HCT116 (cell line): ENCODE data around the gene TUT1. TPM values are rescaled to one million over a fixed set of nuclear protein-coding genes. Genes with fewer than 3 reads are reported as not detected.

ENCODE experiments used
- ATAC-seq: fragments of 200-7000 bp; cut with Tn5 transposase; 2 replicates; pipeline ENCODE4 v1.9.1; 2020; ENCODE audit warnings: mild to moderate bottlenecking, moderate library complexity
- BruUV-seq: library from RNA; stranded (reverse); fragments of 400-500 nt; replicated peaks from 2 replicates; lab custom pipeline; 2021; lab: Mats Ljungman, UMichigan
- CTCF ChIA-PET: fragments of 300-600 bp; sonication (Branson Sonifier 250); formaldehyde crosslinking; loops from one replicate; lab custom pipeline; 2021; ENCODE audit warnings: antibody characterized with exemption; lab: Charles Lee
- POLR2A ChIA-PET: fragments of 300-600, 350-600 bp; sonication (Branson Sonifier 250); formaldehyde crosslinking; loops from one replicate; lab custom pipeline; 2021; ENCODE audit warnings: antibody characterized with exemption; lab: Charles Lee
- RAD21 ChIA-PET, 2 experiments: fragments of 300-600 bp; sonication (Branson Sonifier 250); formaldehyde crosslinking; loops; one replicate each; lab custom pipeline; 2023; ENCODE audit warnings: low total read pairs in 2 of 2; ENCODE audit not compliant: uncharacterized antibody in 2 of 2, unreplicated experiment in 2 of 2, low non-redundant PET in 1 of 2; lab: Charles Lee
- DNase-seq: peaks from one replicate; pipeline ENCODE4 v3.0.0-alpha.2; 2010; ENCODE audit warnings: low read depth, low spot score
- H2AFZ ChIP-seq: fragments of 200-600 bp; shearing (Covaris generic), sonication (generic); 2 replicates; pipeline ENCODE4 v1.6.1; 2017; ENCODE audit warnings: low read depth, mixed run types, mixed read lengths, antibody characterized with exemption, low read length; ENCODE audit not compliant: poor library complexity, severe bottlenecking
- H3K27ac ChIP-seq: 2 replicates; pipeline ENCODE4 v1.5.1; 2012; ENCODE audit warnings: low read depth, low read length
- H3K27me3 ChIP-seq: fragments of 200-600 bp; sonication (generic); 2 replicates; pipeline ENCODE4 v1.6.1; 2016; ENCODE audit warnings: mixed run types, low read length, mixed read lengths; ENCODE audit not compliant: insufficient read depth
- H3K36me3 ChIP-seq, 2 experiments: fragments of 200-500 bp in 1 of 2; fragments of 200-600 bp in 1 of 2; sonication (Bioruptor generic) in 1 of 2; sonication (generic) in 1 of 2; 2 replicates each; pipeline versions ENCODE4 v1.5.1 to v1.6.1; 2014 to 2016; ENCODE audit warnings: low read length in 2 of 2, inconsistent platforms in 1 of 2, mixed read lengths in 1 of 2, mixed run types in 1 of 2; ENCODE audit not compliant: insufficient read depth in 2 of 2, control insufficient read depth in 1 of 2
- H3K4me1 ChIP-seq, 2 experiments: fragments of 200-600 bp in 1 of 2; sonication (generic) in 1 of 2; 2 replicates each; pipeline versions ENCODE4 v1.5.1 to v1.6.1; 2012 to 2017; ENCODE audit warnings: low read length in 2 of 2, inconsistent platforms in 1 of 2, mild to moderate bottlenecking in 1 of 2, mixed read lengths in 1 of 2, mixed run types in 1 of 2, moderate library complexity in 1 of 2; ENCODE audit not compliant: insufficient read depth in 2 of 2, control insufficient read depth in 1 of 2
- H3K4me2 ChIP-seq: fragments of 200-600 bp; sonication (generic); 2 replicates; pipeline ENCODE4 v1.6.1; 2017; ENCODE audit warnings: mixed run types, low read length, mixed read lengths
- H3K4me3 ChIP-seq, 2 experiments: fragments of 200-600 bp in 1 of 2; sonication (generic) in 1 of 2; replicated peaks in 1 of 2; 2 replicates each; pipeline ENCODE4 v1.5.1; 2011 to 2016; ENCODE audit warnings: low read length in 2 of 2, control low read depth in 1 of 2, low read depth in 1 of 2, mild to moderate bottlenecking in 1 of 2, mixed read lengths in 1 of 2, mixed run types in 1 of 2
- H3K79me2 ChIP-seq: fragments of 200-600 bp; sonication (generic); 2 replicates; pipeline ENCODE4 v1.6.1; 2017; ENCODE audit warnings: mild to moderate bottlenecking, mixed run types, low read length, moderate library complexity, mixed read lengths; ENCODE audit not compliant: insufficient read depth
- H3K9ac ChIP-seq: fragments of 200-600 bp; sonication (generic); 2 replicates; pipeline ENCODE4 v1.6.1; 2016; ENCODE audit warnings: low read length, mixed read lengths
- H3K9me2 ChIP-seq: fragments of 200-600 bp; sonication (generic), shearing (Covaris generic); 2 replicates; pipeline ENCODE4 v1.6.1; 2017; ENCODE audit warnings: mixed run types, mild to moderate bottlenecking, moderate library complexity; ENCODE audit not compliant: insufficient read depth
- H3K9me3 ChIP-seq, 2 experiments: fragments of 200-500 bp in 1 of 2; fragments of 200-600 bp in 1 of 2; sonication (Bioruptor generic) in 1 of 2; sonication (generic) in 1 of 2; 2 replicates each; pipeline ENCODE4 v1.6.1; 2014 to 2017; ENCODE audit warnings: low read length in 2 of 2, mixed read lengths in 2 of 2, inconsistent platforms in 1 of 2, low read depth in 1 of 2, mild to moderate bottlenecking in 1 of 2, mixed run types in 1 of 2, moderate library complexity in 1 of 2; ENCODE audit not compliant: control insufficient read depth in 1 of 2, insufficient read depth in 1 of 2
- H4K20me1 ChIP-seq: fragments of 200-600 bp; sonication (generic), shearing (Covaris generic); 2 replicates; pipeline ENCODE4 v1.6.1; 2017; ENCODE audit warnings: mixed run types, mild to moderate bottlenecking, moderate library complexity; ENCODE audit not compliant: insufficient read depth
- ATF3 ChIP-seq: IDR thresholded peaks from 2 replicates; pipeline ENCODE4 v1.6.1; 2012
- CEBPB ChIP-seq: IDR thresholded peaks from 2 replicates; pipeline ENCODE4 v1.6.1; 2012; ENCODE audit warnings: low read depth
- CTCF ChIP-seq, 3 experiments: fragments of 200-600 bp in 1 of 3; sonication (generic) in 1 of 3; IDR thresholded peaks in 2 of 3; conservative IDR thresholded peaks in 1 of 3; 2 replicates each; pipeline ENCODE4 v1.5.1; 2012 to 2017; ENCODE audit warnings: low read depth in 2 of 3, low read length in 2 of 3, antibody characterized with exemption in 1 of 3, borderline replicate concordance in 1 of 3, control low read depth in 1 of 3, mild to moderate bottlenecking in 1 of 3, mixed read lengths in 1 of 3, mixed run types in 1 of 3, moderate library complexity in 1 of 3; ENCODE audit not compliant: insufficient read depth in 1 of 3
- EGR1 ChIP-seq: IDR thresholded peaks from 2 replicates; pipeline ENCODE4 v1.6.1; 2012; ENCODE audit warnings: low read depth
- ELF1 ChIP-seq: IDR thresholded peaks from 2 replicates; pipeline ENCODE4 v1.6.1; 2012; ENCODE audit warnings: low read depth, borderline replicate concordance
- EZH2 ChIP-seq: fragments of 200-600 bp; sonication (generic); IDR thresholded peaks from 2 replicates; pipeline ENCODE4 v1.6.1; 2017; ENCODE audit warnings: antibody characterized with exemption, mixed run types
- FOSL1 ChIP-seq: IDR thresholded peaks from 2 replicates; pipeline ENCODE4 v1.6.1; 2012; ENCODE audit warnings: low read depth
- POLR2AphosphoS5 ChIP-seq: IDR thresholded peaks from 2 replicates; pipeline ENCODE4 v1.6.1; 2011; ENCODE audit warnings: mild to moderate bottlenecking, low read depth, low read length, moderate library complexity
- RAD21 ChIP-seq: IDR thresholded peaks from 2 replicates; pipeline ENCODE4 v1.6.1; 2012; ENCODE audit warnings: low read depth, mild to moderate bottlenecking
- REST ChIP-seq: IDR thresholded peaks from 2 replicates; pipeline ENCODE4 v1.6.1; 2012; ENCODE audit warnings: low read depth
- SP1 ChIP-seq: IDR thresholded peaks from 2 replicates; pipeline ENCODE4 v1.6.1; 2012; ENCODE audit warnings: low read depth
- SRF ChIP-seq: IDR thresholded peaks from 2 replicates; pipeline ENCODE4 v1.6.1; 2012; ENCODE audit warnings: low read depth
- TCF7L2 ChIP-seq: IDR thresholded peaks from 2 replicates; pipeline ENCODE4 v1.7.0; 2011; ENCODE audit warnings: borderline replicate concordance, inconsistent platforms; ENCODE audit not compliant: insufficient read depth, insufficient read length; ENCODE audit errors: extremely low read depth
- YY1 ChIP-seq: IDR thresholded peaks from 2 replicates; pipeline ENCODE4 v1.6.1; 2011; ENCODE audit warnings: low read length, low read depth, moderate library complexity, mild to moderate bottlenecking; ENCODE audit not compliant: insufficient replicate concordance; ENCODE audit errors: extremely low read depth
- ZBTB33 ChIP-seq: IDR thresholded peaks from 2 replicates; pipeline ENCODE4 v1.6.1; 2011; ENCODE audit warnings: mild to moderate bottlenecking, low read length, moderate library complexity; ENCODE audit not compliant: insufficient replicate concordance; ENCODE audit errors: extremely low read depth
- intact Hi-C: fragments of 100-400 bp; cut with micrococcal nuclease; formaldehyde crosslinking; loops from 2 replicates; pipeline ENCODE4 v1.10.0; 2022
- total RNA-seq: library from RNA; stranded (reverse); gene quantifications from one replicate; pipeline ENCODE4 v1.2.1, GENCODE V29; 2021; ENCODE audit not compliant: unreplicated experiment

The TUT1 gene
- total RNA-seq, 1 experiment from 2014 or later: 49.0 TPM

GRCh38 chr11:62542111-62542745 lies 49.1 kb downstream of the TUT1 start:
- H3K4me1 ChIP-seq: peaks cover 63 to 79% of the 10 kb centered on the region in 2 experiments
- peaks cover 19% of the 10 kb centered on the region; the same call in 1 of the 2 replicates for H4K20me1 ChIP-seq
- peak overlapping the region; percentile 100 for H3K9ac ChIP-seq

More at GRCh38 chr11:62542111-62542745, 49.1 kb downstream of the TUT1 start:
- Histone ChIP-seq H3K4me3 (peak overlapping the region; percentile 12 to 98; a peak in 3 of 4 replicates), H2AFZ (no peak overlapping the region), H3K36me3 (no peaks in the 10 kb centered on the region)
- no peak for ATAC-seq
- BruUV-seq: no TSS peak
- TF ChIP-seq ELF1: no peak
- no peak for TF ChIP-seq TCF7L2
- TF ChIP-seq FOSL1: no peak
- TF ChIP-seq EZH2: no peak
- TF ChIP-seq ZBTB33: no peak
- TF ChIP-seq ATF3: no peak
- no peak for TF ChIP-seq RAD21
- no peak for TF ChIP-seq EGR1
- TF ChIP-seq CTCF (IDR thresholded peaks at IDR 0.05 in 2 of 3, conservative IDR thresholded peaks at IDR 0.05 in 1 of 3; ENCODE audit: borderline replicate concordance in 1 of 3, insufficient read depth in 1 of 3, low read depth in 2 of 3, low read length in 2 of 3): no peak
- TF ChIP-seq SRF: no peak
- no peak for TF ChIP-seq CEBPB
- no peak for TF ChIP-seq REST
- no peak for TF ChIP-seq YY1
- TF ChIP-seq POLR2AphosphoS5: no peak
- TF ChIP-seq SP1: no peak
- TF ChIP-seq, all 23 proteins: peak for 0
- H3K9me3 ChIP-seq: no peaks in the 10 kb centered on the region
- CTCF ChIA-PET: interaction anchor here (0.9 to 3.6 kb wide), 20 partner anchors 11 to 147 kb away, joined by 3 to 62 read pairs (median 10); partner anchors contain the start of genes C11orf98, CSKMT, EEF1G and TUT1
- H3K9me2 ChIP-seq: no peaks in the 10 kb centered on the region
- peak overlapping the region; percentile 95 for H3K27ac ChIP-seq
- POLR2A ChIA-PET: interaction anchor here (0.8 to 3.1 kb wide), 9 partner anchors 10 to 299 kb away, joined by 3 to 22 read pairs (median 6); no protein-coding TSS in a partner anchor
- no peaks in the 10 kb centered on the region for H3K27me3 ChIP-seq
- intact Hi-C loops: loop anchor here (1.0 to 2.0 kb wide), 3 partner anchors 45 to 161 kb away; no protein-coding TSS in a partner anchor
- RAD21 ChIA-PET: interaction anchor here (0.8 to 2.7 kb wide), 12 partner anchors 11 to 147 kb away, joined by 3 to 27 read pairs (median 7); no protein-coding TSS in a partner anchor
- H3K79me2 ChIP-seq: peaks cover 93% of the 10 kb centered on the region
- DNase-seq: no peak
- H3K4me2 ChIP-seq: peak overlapping the region; percentile 100
